GM06990 (cell line): ENCODE results near the gene MAGI1.

Experiments
- DNase-seq: peaks from one replicate; pipeline ENCODE4 v3.0.0-alpha.2; 2011; ENCODE audit not compliant: insufficient read length; ENCODE audit errors: extremely low read depth
- H3K27me3 ChIP-seq: replicated peaks from 2 replicates; pipeline ENCODE4 v1.6.0; 2011; ENCODE audit warnings: low read length; ENCODE audit not compliant: control insufficient read depth, insufficient read depth
- H3K36me3 ChIP-seq: 2 replicates; pipeline ENCODE4 v1.5.1; 2011; ENCODE audit warnings: low read length; ENCODE audit not compliant: control insufficient read depth, insufficient read depth
- H3K4me3 ChIP-seq: replicated peaks from 2 replicates; pipeline ENCODE4 v1.5.1; 2011; ENCODE audit warnings: low read depth, mild to moderate bottlenecking, control low read depth, low read length
- CTCF ChIP-seq: IDR thresholded peaks from 2 replicates; pipeline ENCODE4 v1.5.1; 2011; ENCODE audit warnings: low read length, control low read depth, mild to moderate bottlenecking, inconsistent platforms; ENCODE audit not compliant: insufficient read depth, poor library complexity, severe bottlenecking

The MAGI1 gene

GRCh38 chr3:65466300-65466988 is 572.3 kb downstream of the MAGI1 start:
- Histone ChIP-seq H3K27me3 (no peaks in the 10 kb centered on the region), H3K4me3 (no peak overlapping the region), H3K36me3 (no peaks in the 10 kb centered on the region)
- TF ChIP-seq CTCF = no peak
- DNase-seq = no peak

- Histone ChIP-seq H3K4me3 (no peak overlapping the region), H3K36me3 (no peaks in the 10 kb centered on the region), H3K27me3 (no peaks in the 10 kb centered on the region)
- DNase-seq = no peak
- TF ChIP-seq CTCF = no peak
Measured at GRCh38 chr3:65449841-65450428, 588.8 kb downstream of the MAGI1 start.

- DNase-seq = no peak
- H3K36me3 ChIP-seq = no peaks in the 10 kb centered on the region
- H3K4me3 ChIP-seq = no peak overlapping the region
- H3K27me3 ChIP-seq = no peaks in the 10 kb centered on the region
- TF ChIP-seq CTCF = no peak
Measured at GRCh38 chr3:65448120-65448519, 590.6 kb downstream of the MAGI1 start.

- Histone ChIP-seq H3K36me3 (no peaks in the 10 kb centered on the region), H3K27me3 (no peaks in the 10 kb centered on the region), H3K4me3 (no peak overlapping the region)
- no peak for TF ChIP-seq CTCF
- no peak for DNase-seq
Measured at GRCh38 chr3:65445573-65446169, 593.0 kb downstream of the MAGI1 start.

- DNase-seq = no peak
- no peak for TF ChIP-seq CTCF
- Histone ChIP-seq H3K27me3 (no peaks in the 10 kb centered on the region), H3K36me3 (no peaks in the 10 kb centered on the region), H3K4me3 (no peak overlapping the region)
Measured at GRCh38 chr3:65444447-65444815, 594.3 kb downstream of the MAGI1 start.
